ENCODE data around the gene NKX1-2.

Gene NKX1-2

GRCh38 chr10:124459395-124459794, 9.6 kb upstream of the NKX1-2 start:
- ChIA-PET POLR2A (no interaction called here), CTCF (no interaction called here)
- no peak overlapping the region for H3K4me3 ChIP-seq (ENCODE audit: low read depth, low read length)
- DNase-seq (ENCODE audit: low read depth, low spot score): no peak
- TF ChIP-seq, protein P1, sequence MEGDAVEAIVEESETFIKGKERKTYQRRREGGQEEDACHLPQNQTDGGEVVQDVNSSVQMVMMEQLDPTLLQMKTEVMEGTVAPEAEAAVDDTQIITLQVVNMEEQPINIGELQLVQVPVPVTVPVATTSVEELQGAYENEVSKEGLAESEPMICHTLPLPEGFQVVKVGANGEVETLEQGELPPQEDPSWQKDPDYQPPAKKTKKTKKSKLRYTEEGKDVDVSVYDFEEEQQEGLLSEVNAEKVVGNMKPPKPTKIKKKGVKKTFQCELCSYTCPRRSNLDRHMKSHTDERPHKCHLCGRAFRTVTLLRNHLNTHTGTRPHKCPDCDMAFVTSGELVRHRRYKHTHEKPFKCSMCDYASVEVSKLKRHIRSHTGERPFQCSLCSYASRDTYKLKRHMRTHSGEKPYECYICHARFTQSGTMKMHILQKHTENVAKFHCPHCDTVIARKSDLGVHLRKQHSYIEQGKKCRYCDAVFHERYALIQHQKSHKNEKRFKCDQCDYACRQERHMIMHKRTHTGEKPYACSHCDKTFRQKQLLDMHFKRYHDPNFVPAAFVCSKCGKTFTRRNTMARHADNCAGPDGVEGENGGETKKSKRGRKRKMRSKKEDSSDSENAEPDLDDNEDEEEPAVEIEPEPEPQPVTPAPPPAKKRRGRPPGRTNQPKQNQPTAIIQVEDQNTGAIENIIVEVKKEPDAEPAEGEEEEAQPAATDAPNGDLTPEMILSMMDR (IDR thresholded peaks at IDR 0.05; ENCODE audit: insufficient read depth, low read length, missing control alignments): no peak

- H3K4me3 ChIP-seq (ENCODE audit: low read depth, low read length): no peak overlapping the region
- TF ChIP-seq, protein P1 (IDR thresholded peaks at IDR 0.05; ENCODE audit: insufficient read depth, low read length, missing control alignments): no peak
- no peak for DNase-seq (ENCODE audit: low read depth, low spot score)
- POLR2A ChIA-PET: no interaction called here
- CTCF ChIA-PET: no interaction called here
Measured at GRCh38 chr10:124458889-124459288, 9.1 kb upstream of the NKX1-2 start.

- CTCF ChIA-PET: no interaction called here
- DNase-seq (ENCODE audit: low read depth, low spot score): no peak
- no peak overlapping the region for H3K4me3 ChIP-seq (ENCODE audit: low read depth, low read length)
- POLR2A ChIA-PET: no interaction called here
- TF ChIP-seq, protein P1 (IDR thresholded peaks at IDR 0.05; ENCODE audit: insufficient read depth, low read length, missing control alignments): no peak
Measured at GRCh38 chr10:124458473-124458872, 8.6 kb upstream of the NKX1-2 start.

DNA sequence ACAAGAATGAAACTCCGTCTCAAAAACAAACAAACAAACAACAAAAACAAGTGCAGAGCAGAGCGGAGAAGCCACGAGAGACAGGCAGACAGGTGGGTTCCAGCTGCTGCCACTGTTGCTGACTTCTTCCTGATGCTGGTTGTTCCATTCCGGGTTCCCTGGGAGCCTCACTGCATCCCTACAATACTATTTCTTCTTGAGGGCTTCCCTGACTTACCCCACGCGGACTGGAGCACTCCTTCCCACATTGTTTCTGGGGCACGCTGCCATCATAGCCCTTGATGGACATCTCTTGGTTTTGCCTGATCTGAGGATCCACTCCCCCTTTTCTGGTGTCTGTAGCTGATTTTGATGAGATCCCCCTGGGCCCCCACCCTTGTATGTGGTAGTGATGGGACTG, 5.6 kb upstream of the NKX1-2 start:
- ChIA-PET POLR2A (no interaction called here), CTCF (interaction anchor here (1.1 kb wide), 1 partner anchor 52 kb away, joined by 3 read pairs; no protein-coding TSS in a partner anchor)
- H3K4me3 ChIP-seq (ENCODE audit: low read depth, low read length): no peak overlapping the region
- TF ChIP-seq, protein P1 (IDR thresholded peaks at IDR 0.05; ENCODE audit: insufficient read depth, low read length, missing control alignments): no peak
- no peak for DNase-seq (ENCODE audit: low read depth, low spot score)

DNA sequence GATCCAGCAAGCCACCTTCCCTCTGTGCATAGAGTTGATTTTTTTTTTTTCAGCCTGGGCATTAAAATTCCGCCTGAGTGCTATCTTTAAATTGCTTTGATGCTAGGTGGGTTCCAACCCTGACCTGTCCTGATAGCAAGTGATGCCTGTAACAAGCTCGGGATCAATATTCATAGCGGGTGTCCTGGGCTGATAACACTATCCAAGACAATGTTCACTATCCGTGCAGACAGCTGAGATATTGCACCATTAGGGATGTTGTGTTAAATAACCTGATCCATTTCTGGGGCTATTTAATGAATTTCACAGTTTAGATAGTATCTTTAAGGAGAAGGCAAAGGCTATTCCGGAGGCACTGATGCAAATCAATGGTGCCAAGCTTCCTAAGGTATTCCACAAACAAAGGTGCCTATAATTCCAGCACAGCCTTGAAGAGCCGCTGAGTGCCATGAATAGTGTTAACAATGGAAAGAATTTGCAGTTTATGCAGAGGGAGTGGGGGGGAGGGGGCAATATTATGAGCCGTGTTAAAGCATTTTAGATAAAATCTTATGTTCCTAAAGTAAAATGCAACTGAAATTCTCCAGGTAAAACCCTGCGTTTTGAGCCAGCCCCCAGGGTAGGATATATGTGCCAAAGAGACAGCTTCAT, 4.2 kb upstream of the NKX1-2 start:
- CTCF ChIA-PET: no interaction called here
- POLR2A ChIA-PET: interaction anchor here (0.5 kb wide), 1 partner anchor 14 kb away, joined by 5 read pairs; no protein-coding TSS in a partner anchor
- H3K4me3 ChIP-seq (ENCODE audit: low read depth, low read length): no peak overlapping the region
- DNase-seq (ENCODE audit: low read depth, low spot score): no peak
- TF ChIP-seq, protein P1 (IDR thresholded peaks at IDR 0.05; ENCODE audit: insufficient read depth, low read length, missing control alignments): no peak

DNA sequence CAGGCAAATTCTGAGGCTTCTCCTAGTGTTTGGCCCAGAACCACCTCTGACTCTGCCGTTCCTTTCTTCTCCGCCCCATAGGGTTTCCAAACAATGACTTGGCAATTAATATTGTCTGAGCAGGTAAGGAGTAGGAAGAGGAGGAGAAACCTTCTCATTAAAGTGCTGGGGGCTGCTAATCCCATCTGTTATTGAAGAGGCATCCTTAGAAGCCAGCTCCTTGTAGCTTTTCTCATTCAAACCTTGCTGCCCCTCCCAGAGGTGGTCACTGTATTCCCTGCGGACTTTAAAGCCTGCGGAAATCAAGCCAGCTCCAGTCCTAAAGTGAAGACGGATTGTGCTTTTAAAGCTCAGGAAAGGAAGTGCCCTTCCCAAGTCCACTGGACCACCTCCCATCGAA, 1.4 kb upstream of the NKX1-2 start:
- no peak overlapping the region for H3K4me3 ChIP-seq (ENCODE audit: low read depth, low read length)
- no peak for DNase-seq (ENCODE audit: low read depth, low spot score)
- TF ChIP-seq, protein P1 (IDR thresholded peaks at IDR 0.05; ENCODE audit: insufficient read depth, low read length, missing control alignments): no peak
- CTCF ChIA-PET: no interaction called here
- POLR2A ChIA-PET: no interaction called here
